ENCODE results near the gene NTRK2. TPM values are rescaled to one million over a fixed set of nuclear protein-coding genes. Genes with fewer than 3 reads are reported as not detected.

NTRK2 gene
- total RNA-seq, 1 donor from 2014 or later: 4.6 TPM

GRCh38 chr9:84990850-84991513 is 321.5 kb downstream of the NTRK2 start:
- no peaks in the 10 kb centered on the region for H3K4me1 ChIP-seq (ENCODE audit: insufficient read depth, low read length)
- peak overlapping the region; percentile 93 for H3K27ac Mint-ChIP-seq (ENCODE audit: unreplicated experiment)

GRCh38 chr9:84991514-84991870 is 322.0 kb downstream of the NTRK2 start:
- FAIRE-seq: no peak
- Mint-ChIP-seq H3K4me1 (ENCODE audit: low read depth, unreplicated experiment) (peaks cover 21% of the 10 kb centered on the region), H3K36me3 (ENCODE audit: low read depth, unreplicated experiment) (no peaks in the 10 kb centered on the region), H3K27ac (ENCODE audit: unreplicated experiment) (peak overlapping the region; percentile 62), H3K9me3 (ENCODE audit: unreplicated experiment) (no peaks in the 10 kb centered on the region), H3K27me3 (ENCODE audit: low read depth, unreplicated experiment) (peaks cover 2% of the 10 kb centered on the region), H3K4me3 (ENCODE audit: unreplicated experiment) (no peak overlapping the region)
- Histone ChIP-seq H3K9me3 (ENCODE audit: insufficient read depth, low read depth, low read length) (no peaks in the 10 kb centered on the region), H3K4me2 (ENCODE audit: low read length) (no peak overlapping the region), H3K4me1 (ENCODE audit: insufficient read depth, low read length) (no peaks in the 10 kb centered on the region), H4K20me1 (ENCODE audit: insufficient read depth, low read length) (no peaks in the 10 kb centered on the region), H3K27me3 (ENCODE audit: insufficient read depth, low read length) (peaks cover 12% of the 10 kb centered on the region), H3K4me3 (ENCODE audit: insufficient read depth, low read depth, low read length) (no peak overlapping the region), H3K79me2 (ENCODE audit: insufficient read depth, low read length) (no peaks in the 10 kb centered on the region), H3K36me3 (ENCODE audit: insufficient read depth, low read length) (no peaks in the 10 kb centered on the region), H3K9ac (ENCODE audit: low read length) (no peak overlapping the region), H3K27ac (ENCODE audit: low read depth, low read length) (no peak overlapping the region), H2AFZ (ENCODE audit: low read depth, low read length) (no peak overlapping the region)
- DNase-seq (ENCODE audit: low read depth): no peak
- TF ChIP-seq EZH2 (IDR thresholded peaks at IDR 0.05; ENCODE audit: insufficient read depth, low read length) (no peak), CTCF (IDR thresholded peaks at IDR 0.05; ENCODE audit: insufficient read depth, low read depth, low read length) (no peak)

More at GRCh38 chr9:84990850-84991513, 321.5 kb downstream of the NTRK2 start:
- Mint-ChIP-seq H3K27me3 (ENCODE audit: low read depth, unreplicated experiment) (peaks cover 2% of the 10 kb centered on the region), H3K9me3 (ENCODE audit: unreplicated experiment) (no peaks in the 10 kb centered on the region), H3K36me3 (ENCODE audit: low read depth, unreplicated experiment) (no peaks in the 10 kb centered on the region), H3K4me1 (ENCODE audit: low read depth, unreplicated experiment) (peaks cover 21% of the 10 kb centered on the region), H3K4me3 (ENCODE audit: unreplicated experiment) (no peak overlapping the region)
- H3K27me3 ChIP-seq (ENCODE audit: insufficient read depth, low read length): peaks cover 12% of the 10 kb centered on the region
- no peak overlapping the region for H3K4me3 ChIP-seq (ENCODE audit: insufficient read depth, low read depth, low read length)
- no peaks in the 10 kb centered on the region for H4K20me1 ChIP-seq (ENCODE audit: insufficient read depth, low read length)
- H3K9ac ChIP-seq (ENCODE audit: low read length): no peak overlapping the region
- TF ChIP-seq CTCF (IDR thresholded peaks at IDR 0.05; ENCODE audit: insufficient read depth, low read depth, low read length) (no peak), EZH2 (IDR thresholded peaks at IDR 0.05; ENCODE audit: insufficient read depth, low read length) (no peak)
- H2AFZ ChIP-seq (ENCODE audit: low read depth, low read length): no peak overlapping the region
- no peak for DNase-seq (ENCODE audit: low read depth)
- H3K4me2 ChIP-seq (ENCODE audit: low read length): no peak overlapping the region
- H3K27ac ChIP-seq (ENCODE audit: low read depth, low read length): no peak overlapping the region
- H3K79me2 ChIP-seq (ENCODE audit: insufficient read depth, low read length): no peaks in the 10 kb centered on the region
- no peaks in the 10 kb centered on the region for H3K9me3 ChIP-seq (ENCODE audit: insufficient read depth, low read depth, low read length)
- no peaks in the 10 kb centered on the region for H3K36me3 ChIP-seq (ENCODE audit: insufficient read depth, low read length)
- no peak for FAIRE-seq

- no peak overlapping the region for H3K9ac ChIP-seq (ENCODE audit: low read length)
- no peaks in the 10 kb centered on the region for H3K36me3 ChIP-seq (ENCODE audit: insufficient read depth, low read length)
- no peaks in the 10 kb centered on the region for H3K9me3 ChIP-seq (ENCODE audit: insufficient read depth, low read depth, low read length)
- Mint-ChIP-seq H3K27ac (ENCODE audit: unreplicated experiment) (no peak overlapping the region), H3K4me1 (ENCODE audit: low read depth, unreplicated experiment) (peaks cover 22% of the 10 kb centered on the region), H3K36me3 (ENCODE audit: low read depth, unreplicated experiment) (no peaks in the 10 kb centered on the region), H3K4me3 (ENCODE audit: unreplicated experiment) (no peak overlapping the region), H3K9me3 (ENCODE audit: unreplicated experiment) (no peaks in the 10 kb centered on the region), H3K27me3 (ENCODE audit: low read depth, unreplicated experiment) (peaks cover 4% of the 10 kb centered on the region)
- H4K20me1 ChIP-seq (ENCODE audit: insufficient read depth, low read length): no peaks in the 10 kb centered on the region
- no peaks in the 10 kb centered on the region for H3K4me1 ChIP-seq (ENCODE audit: insufficient read depth, low read length)
- no peak overlapping the region for H3K4me3 ChIP-seq (ENCODE audit: insufficient read depth, low read depth, low read length)
- no peak overlapping the region for H2AFZ ChIP-seq (ENCODE audit: low read depth, low read length)
- no peak overlapping the region for H3K4me2 ChIP-seq (ENCODE audit: low read length)
- H3K27ac ChIP-seq (ENCODE audit: low read depth, low read length): no peak overlapping the region
- peaks cover 12% of the 10 kb centered on the region for H3K27me3 ChIP-seq (ENCODE audit: insufficient read depth, low read length)
- TF ChIP-seq EZH2 (IDR thresholded peaks at IDR 0.05; ENCODE audit: insufficient read depth, low read length): no peak
- no peak for TF ChIP-seq CTCF (IDR thresholded peaks at IDR 0.05; ENCODE audit: insufficient read depth, low read depth, low read length)
- H3K79me2 ChIP-seq (ENCODE audit: insufficient read depth, low read length): no peaks in the 10 kb centered on the region
- no peak for FAIRE-seq
- no peak for DNase-seq (ENCODE audit: low read depth)
Observed at GRCh38 chr9:84992381-84992780, 322.9 kb downstream of the NTRK2 start.
